ENCODE measurements around the gene HOXB7. TPM values are rescaled to one million over a fixed set of nuclear protein-coding genes. Genes with fewer than 3 reads are reported as not detected.

Gene HOXB7
- total and polyA plus RNA-seq, 2 donors = 0.09 to 1.0 TPM

Other genes starting within 250 kb of the HOXB7 start
- gene SKAP1, start 180.8 kb downstream of the HOXB7 start, total RNA-seq = 28.8 TPM
- 64.4 TPM for gene SKAP1, start 180.8 kb downstream of the HOXB7 start, polyA plus RNA-seq
- not detected for gene HOXB1, start 80.0 kb downstream of the HOXB7 start, total RNA-seq
- gene HOXB1, start 80.0 kb downstream of the HOXB7 start, polyA plus RNA-seq = 0.11 TPM
- 3.0 TPM for gene HOXB2, start 65.9 kb downstream of the HOXB7 start, total RNA-seq
- gene HOXB2, start 65.9 kb downstream of the HOXB7 start, polyA plus RNA-seq = 11.1 TPM
- 0.90 TPM for gene HOXB4, start 32.7 kb downstream of the HOXB7 start, total RNA-seq
- 1.5 TPM for gene HOXB4, start 32.7 kb downstream of the HOXB7 start, polyA plus RNA-seq
- gene HOXB3, start 20.8 kb downstream of the HOXB7 start, total RNA-seq = 1.5 TPM
- 3.3 TPM for gene HOXB3, start 20.8 kb downstream of the HOXB7 start, polyA plus RNA-seq
- gene HOXB5, start 17.2 kb downstream of the HOXB7 start, total RNA-seq = not detected
- gene HOXB5, start 17.2 kb downstream of the HOXB7 start, polyA plus RNA-seq = 0.16 TPM
- 0.19 TPM for gene HOXB6, start 6.0 kb downstream of the HOXB7 start, total RNA-seq
- gene HOXB6, start 6.0 kb downstream of the HOXB7 start, polyA plus RNA-seq = 1.0 TPM
- gene HOXB8, start 4.3 kb upstream of the HOXB7 start, total RNA-seq = not detected
- gene HOXB8, start 4.3 kb upstream of the HOXB7 start, polyA plus RNA-seq = 0.07 TPM
- gene HOXB9, start 15.3 kb upstream of the HOXB7 start, total RNA-seq = 0.05 TPM
- gene HOXB9, start 15.3 kb upstream of the HOXB7 start, polyA plus RNA-seq = 0.27 TPM
- gene PRAC1, start 111.5 kb upstream of the HOXB7 start, total RNA-seq = not detected
- gene PRAC1, start 111.5 kb upstream of the HOXB7 start, polyA plus RNA-seq = 0.91 TPM
- gene PRAC2, start 112.2 kb upstream of the HOXB7 start, total RNA-seq = not detected
- gene PRAC2, start 112.2 kb upstream of the HOXB7 start, polyA plus RNA-seq = 0.07 TPM
- gene HOXB13, start 117.7 kb upstream of the HOXB7 start, total RNA-seq = 0.24 TPM
- 0.32 TPM for gene HOXB13, start 117.7 kb upstream of the HOXB7 start, polyA plus RNA-seq
- 0.42 TPM for gene TTLL6, start 206.2 kb upstream of the HOXB7 start, total RNA-seq
- gene TTLL6, start 206.2 kb upstream of the HOXB7 start, polyA plus RNA-seq = 0.41 TPM
- 30.8 TPM for gene CALCOCO2, start 220.0 kb upstream of the HOXB7 start, total RNA-seq
- 90.6 TPM for gene CALCOCO2, start 220.0 kb upstream of the HOXB7 start, polyA plus RNA-seq